T-helper 2 cell treated with Interferon-gamma antibody and Interleukin-4, amounts not matched to agents 100 ng/mL and 5 ng/mL, for 36 hours (primary cell): ENCODE results near the gene KCNT1. TPM values are rescaled to one million over a fixed set of nuclear protein-coding genes. Genes with fewer than 3 reads are reported as not detected.

Experiments
- intact Hi-C: fragments of 100-400 bp; cut with micrococcal nuclease; formaldehyde crosslinking; loops from one replicate; pipeline ENCODE4 v1.15.1; 2023
- total RNA-seq: library from RNA; stranded (reverse); gene quantifications from 2 replicates; pipeline ENCODE4 v1.2.3, GENCODE V29; 2022

Gene KCNT1
- total RNA-seq, 1 donor from 2014 or later = not detected

DNA sequence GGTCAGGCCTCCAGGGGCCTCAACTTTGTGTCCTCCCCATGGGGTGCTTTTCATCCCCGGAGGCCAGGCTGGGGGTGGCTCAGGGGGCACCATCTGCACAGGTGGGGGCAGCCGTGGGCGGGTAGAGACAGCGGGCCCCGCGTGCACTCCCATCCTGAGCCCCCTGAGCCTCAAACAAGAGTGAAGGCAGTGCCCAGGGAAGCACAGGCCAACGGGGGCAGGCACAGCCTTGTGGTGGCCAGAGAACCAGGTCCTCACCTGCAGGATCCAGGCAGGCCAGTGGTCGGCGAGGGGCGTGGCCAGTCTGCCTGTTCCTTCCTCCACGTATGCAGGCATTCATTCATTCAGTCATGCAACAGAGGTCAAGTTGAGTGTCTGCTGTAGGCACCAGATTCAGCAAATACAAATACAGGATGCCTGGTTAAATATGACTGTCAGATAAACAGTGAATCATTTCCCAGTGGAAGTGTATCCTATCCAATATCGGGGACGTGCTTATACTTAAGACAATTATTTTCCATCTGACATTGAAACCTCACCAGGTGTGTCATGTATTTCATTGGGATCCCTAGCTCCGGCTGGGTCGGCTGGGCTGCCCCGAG, 22.3 kb downstream of the KCNT1 start:
- intact Hi-C loops = no loop called here

DNA sequence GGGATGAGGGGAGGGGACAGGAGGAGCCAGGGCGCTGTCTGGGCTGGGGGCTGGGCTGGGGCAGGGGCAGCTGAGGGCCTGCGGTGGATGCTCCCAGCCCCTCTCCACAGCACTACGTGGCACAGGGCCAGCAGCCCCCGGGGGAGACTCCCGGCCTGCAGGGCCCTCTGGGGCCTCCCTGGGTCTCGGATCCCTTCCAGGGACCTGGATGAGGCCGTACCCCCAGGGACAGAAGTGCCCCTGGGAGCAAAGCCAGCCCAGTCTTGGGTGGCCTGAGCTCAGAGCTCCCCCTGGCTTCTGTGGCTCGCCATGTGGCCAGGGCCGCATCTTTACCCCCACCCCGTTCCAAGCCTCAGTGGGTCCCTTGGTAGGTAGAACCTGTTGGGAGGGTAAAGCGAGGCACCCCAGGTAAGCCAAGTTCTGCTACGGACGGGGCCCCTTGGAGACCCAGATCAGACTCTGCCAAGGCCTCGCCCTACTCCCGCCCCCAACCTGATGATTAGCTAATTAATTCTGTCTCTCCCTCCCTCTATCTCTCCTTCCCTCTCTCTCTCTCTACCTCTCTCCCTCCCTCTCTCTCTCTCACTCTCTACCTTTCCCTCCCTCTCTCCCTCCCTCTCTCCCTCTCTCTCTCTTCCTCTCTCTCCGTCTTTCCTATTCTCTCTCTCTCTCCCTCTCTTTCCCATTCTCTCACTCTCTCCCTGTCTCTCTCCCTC, 24.3 kb downstream of the KCNT1 start:
- intact Hi-C loops = no loop called here

DNA sequence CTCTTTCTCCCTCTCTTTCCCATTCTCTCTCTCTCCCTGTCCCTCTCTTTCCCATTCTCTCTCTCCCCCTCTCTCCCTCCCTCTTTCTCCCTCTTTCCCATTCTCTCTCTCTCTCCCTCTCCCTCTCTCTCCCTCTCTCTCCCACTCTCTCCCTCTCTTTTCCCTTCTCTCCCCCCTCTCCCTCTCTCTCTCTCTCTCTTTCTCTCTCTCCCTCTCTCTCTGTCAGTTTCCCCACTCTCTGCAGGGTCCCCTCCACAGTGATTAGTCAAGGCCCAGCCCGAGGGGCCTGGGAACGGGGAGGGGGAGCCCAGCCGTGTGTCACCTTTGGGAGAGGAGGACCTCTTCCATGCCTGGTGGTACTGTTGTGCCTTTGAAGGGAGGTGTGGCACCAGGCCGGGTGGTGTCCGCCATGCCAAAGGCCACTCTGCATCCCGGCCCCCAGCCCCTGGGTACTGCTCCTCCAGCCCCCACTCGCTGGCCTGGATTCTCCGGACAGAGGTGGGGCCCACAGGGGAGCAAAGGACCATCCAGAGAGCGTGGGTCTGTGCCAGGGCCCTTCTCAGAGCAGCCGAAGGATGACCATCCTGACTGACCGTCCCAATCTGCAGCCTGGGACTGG, 25.4 kb downstream of the KCNT1 start:
- intact Hi-C loops = no loop called here

DNA sequence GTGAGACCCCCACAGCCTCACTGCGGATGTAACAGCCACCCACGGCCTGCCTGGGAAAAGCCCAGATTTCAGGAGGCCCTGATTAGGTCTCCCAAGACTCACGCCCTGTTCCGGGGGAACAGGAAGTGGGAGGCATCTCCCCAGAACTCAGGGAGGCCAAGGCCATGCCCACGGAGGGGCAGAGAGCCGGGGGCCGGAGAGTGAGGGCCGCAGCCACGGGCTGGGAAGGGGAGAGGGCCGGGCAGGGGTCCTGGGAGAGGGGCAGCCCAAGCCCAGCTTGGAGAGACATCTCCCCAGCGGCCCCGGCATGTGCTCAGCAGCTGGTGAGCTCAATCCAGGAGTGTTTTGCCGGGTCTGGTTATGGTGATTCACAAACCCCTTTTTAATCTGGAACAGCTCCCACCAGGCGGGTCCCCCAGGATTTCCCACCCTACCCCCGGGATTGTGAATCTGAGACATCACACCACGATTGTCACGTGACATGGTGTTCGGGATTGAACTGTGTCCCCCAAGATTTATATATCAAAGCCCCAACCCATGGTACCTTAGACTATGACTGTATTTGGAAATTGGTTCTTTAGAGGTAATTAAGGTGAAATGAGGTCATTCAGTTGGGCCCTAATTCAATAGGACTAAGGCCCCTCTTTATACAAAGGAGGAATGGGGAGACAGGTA, 26.6 kb downstream of the KCNT1 start:
- intact Hi-C loops = no loop called here

DNA sequence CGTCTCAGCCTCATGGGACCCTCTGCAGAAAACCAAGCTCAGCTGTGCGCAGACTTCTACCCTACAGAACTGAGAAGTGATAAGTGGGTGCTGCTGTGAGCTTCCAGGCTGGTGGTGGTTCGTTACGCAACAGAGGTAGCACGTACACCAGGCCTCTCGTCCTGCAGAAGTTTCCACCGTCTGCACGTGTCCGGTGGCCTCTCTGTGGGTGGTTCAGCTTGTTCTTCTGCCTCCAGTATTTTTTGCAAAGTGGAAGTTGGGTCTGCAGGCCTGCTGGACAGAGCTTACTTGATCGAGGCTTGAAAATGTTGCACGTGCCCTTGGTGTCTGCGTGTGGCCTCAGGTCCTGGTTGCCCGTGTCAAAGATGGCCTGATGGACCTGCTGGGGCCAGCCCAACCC, 27.5 kb downstream of the KCNT1 start:
- intact Hi-C loops = no loop called here

DNA sequence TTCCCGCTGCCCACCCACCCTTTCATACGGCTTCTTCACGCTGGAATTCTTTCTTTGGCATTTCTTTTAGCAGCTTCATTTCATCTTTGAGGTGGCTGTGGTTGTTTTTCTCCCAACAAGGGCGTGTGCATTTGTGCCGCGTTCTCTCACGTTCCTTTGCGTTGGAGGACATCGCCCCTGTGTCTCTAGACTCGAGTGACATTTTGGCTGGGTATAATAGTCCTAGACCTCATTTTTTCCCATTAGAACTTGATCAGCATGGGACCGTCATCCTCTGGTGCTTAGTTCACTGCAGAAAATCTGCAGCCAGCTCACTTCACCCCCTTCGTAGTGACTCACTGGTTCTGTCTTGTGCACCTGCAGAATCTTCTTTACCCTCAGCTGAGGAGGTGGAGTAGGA, 29.5 kb downstream of the KCNT1 start:
- intact Hi-C loops = no loop called here

DNA sequence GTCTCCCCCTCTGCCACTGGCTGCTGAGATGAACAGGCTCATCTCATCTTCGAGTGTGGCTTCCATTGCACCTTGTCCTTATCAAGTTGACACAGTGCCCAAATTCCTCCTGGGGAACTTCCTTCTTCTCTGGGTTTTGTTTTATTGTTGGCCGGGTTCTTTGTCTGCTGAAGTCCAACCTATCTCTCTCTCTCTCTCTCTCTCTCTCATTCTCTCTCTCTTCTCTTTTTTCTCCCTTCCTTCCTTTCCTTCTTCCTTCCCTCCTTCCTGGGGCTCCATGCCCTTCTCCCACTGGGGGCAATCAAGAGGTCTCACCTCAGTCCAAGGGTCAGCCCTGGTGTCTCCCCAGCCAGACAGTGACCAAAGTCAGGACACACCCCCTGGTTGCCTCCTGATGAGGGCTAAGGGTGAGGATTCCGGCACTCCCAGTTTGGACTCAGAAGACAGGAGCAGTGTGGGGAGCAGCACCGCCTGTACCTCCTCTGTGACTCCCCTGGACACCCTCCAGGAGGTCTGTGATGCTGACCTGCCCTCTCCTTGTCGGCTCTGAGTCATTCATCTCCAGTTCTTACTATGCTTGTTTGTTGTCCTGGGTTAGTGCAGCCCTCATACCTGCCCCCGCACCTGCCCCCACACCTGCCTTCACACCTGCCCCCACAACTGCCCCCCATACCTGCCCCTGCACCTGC, 30.7 kb downstream of the KCNT1 start:
- intact Hi-C loops = no loop called here

DNA sequence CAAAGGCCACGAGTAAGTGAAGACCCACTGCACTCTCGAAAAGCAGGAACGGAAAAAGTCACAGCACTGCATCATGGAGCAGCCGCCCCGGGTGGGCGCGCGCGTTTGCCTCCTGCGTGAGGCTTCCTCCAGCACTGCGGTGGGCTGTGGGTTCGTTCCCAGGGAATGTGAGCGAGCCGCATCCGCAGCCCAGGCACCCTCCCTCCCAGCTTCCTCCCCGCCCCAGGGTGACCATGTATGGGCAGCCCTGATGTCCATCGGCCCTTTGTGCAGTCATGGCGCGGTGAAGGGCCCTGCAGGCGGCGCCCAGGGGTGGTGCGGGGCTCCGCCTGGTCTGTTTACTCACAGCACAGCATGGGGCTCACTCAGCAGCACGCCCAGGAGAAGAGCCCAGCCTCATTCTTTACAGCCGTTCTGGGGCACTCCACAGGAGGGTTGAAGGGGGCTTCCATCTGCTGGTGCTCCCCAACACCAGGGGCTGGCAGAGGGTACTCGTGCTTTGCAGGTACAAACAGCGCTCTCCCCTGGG, 32.7 kb downstream of the KCNT1 start:
- intact Hi-C loops = no loop called here

DNA sequence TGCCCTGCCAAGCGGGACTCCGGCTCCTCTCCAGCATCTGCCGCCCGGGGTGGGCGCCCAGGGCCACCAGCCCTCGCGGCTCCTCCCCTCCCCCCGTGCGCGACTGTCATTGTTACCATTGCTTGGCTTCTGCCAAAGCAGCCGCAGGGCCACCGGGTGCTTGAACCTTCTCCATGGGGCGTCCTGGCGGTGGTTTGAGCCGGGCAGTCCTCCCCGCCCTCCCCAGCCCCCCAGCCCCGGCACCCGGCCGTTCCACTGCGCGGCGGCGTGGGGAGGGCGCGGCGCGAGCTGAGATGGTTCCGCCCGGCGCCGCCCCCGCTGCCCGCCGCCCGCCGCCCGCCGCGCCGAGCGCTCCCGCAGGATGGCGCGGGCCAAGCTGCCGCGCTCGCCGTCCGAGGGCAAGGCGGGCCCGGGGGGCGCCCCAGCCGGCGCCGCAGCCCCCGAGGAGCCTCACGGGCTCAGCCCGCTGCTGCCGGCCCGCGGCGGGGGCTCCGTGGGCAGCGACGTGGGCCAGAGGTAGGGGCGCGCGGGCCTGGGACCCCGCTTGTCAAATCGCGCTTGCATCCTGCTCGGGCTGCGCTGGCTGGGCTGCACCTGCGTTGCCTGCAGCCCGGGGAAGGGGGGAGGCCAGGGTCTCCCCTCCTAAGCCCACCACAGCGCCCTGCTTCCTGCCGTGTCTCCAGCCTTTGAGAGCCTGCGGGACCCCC, 34.4 kb downstream of the KCNT1 start:
- intact Hi-C loops = no loop called here

DNA sequence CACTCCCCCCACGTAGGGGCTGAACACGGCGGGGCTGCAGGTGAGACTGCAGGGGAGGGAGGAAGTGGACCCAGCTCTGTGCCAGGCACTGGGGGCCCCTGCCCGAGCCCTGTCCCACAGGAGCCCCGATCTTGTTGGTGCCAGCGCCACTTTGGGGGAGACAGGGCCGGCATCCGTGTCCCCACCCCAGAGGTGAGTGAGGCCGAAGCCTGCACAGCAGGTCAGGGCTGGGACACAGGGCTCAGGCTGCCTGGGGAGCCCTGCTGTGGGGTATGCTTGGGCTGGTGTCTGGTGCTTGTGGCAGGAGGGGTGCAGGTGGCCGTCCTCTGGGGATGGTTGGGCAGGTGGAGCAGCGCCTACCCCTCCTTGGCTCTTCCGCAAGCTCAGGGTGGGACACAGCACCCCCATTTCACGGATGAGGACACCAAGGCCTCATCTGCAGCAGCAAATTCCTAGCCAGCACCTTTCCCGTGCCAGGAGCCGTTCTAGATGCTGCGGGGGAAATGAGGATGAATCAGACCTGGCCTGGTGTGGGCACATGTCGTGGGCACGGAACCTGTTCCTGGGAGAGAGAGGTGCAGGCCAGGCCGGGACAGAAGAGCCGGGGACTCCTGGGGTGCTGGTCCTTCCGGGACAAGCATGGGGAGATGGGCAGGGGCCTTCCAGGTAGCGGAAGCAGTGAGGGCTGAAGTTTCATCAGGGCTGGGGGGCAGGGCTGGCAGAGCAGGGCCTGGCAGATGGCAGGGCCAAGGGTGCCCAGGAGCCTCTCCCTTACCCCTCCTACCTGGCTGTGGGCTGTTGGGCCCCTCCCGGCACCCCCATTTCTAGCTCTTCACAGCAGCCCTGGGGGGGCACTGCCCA, 35.2 kb downstream of the KCNT1 start:
- intact Hi-C loops = no loop called here

DNA sequence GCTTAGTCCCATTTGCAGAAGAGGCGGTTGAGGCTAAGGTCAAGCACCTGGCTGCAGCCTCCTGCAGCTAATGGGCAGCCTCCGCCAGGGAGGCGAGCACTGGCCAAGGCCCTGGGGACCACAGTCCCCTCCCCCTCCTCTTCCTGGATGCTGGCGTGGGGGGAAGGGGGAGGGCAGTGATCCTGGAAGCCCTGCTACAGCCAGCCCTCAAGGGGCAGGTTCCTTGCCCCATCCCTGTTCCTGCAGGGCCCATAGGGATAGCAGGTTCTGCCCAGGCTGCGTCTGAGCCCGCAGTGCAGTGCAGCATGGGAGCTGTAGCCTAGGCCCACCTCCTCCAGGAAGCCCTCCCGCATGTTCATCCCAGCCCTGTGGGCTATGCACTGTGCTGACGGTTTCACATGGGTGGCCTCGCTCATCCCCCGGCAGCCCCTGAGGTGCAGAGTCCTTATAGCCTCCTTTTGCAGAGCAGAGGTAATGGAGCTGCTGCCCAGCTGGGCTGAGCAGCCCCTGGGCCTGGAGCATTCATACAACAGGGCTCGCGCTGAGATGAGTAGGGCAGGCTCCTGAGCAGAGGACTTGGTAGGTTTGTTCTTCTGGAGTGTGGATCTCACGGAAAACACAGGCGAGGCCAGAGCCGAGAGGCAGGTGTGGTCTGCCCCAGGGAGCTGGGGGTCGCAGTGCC, 36.0 kb downstream of the KCNT1 start:
- intact Hi-C loops = no loop called here

DNA sequence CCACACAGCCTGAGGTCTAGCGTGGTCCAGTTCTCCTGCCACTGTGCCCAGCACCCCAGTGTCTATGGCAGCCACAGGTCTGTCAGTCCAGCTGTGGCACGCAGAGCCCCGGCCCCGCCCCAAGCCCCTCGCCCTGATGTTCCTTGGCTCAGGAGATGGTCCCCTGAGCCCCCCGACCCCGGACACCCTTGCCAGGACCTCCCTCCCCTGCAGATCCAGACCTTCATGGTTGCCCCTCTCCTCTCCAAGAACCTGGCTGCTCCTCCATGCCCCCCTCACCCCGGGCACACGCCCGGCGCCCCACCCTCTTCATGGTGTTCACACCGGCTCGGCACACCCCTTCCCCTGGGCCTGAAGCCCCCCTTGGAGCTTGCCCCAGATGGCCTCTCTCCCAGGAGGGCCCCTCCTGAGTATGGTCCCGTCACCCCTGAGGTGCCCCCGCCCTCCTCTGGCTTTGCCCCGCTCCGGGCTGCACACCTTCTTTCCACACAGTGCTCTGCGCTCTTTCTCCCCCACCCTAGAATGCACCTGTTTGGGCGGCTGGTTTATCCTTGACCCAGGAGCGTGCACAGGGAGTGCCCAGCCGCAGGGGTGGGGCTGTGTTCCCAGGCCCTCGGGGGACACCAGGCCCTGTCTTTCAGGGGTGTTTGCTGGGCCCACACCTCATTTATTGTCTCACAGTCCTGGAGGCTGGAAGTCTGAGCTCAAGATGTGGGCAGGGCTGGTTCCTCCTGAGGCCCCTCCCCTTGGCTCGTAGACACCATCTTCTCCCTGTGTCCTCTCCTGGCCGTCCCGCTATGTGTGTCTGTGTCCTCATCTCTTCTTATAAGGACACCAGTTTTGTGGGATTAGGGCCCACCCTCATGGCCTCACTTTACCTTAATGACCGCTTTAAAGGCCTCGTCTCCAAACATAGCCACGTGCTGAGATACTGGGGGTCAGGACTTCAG, 37.6 kb downstream of the KCNT1 start:
- intact Hi-C loops = no loop called here

DNA sequence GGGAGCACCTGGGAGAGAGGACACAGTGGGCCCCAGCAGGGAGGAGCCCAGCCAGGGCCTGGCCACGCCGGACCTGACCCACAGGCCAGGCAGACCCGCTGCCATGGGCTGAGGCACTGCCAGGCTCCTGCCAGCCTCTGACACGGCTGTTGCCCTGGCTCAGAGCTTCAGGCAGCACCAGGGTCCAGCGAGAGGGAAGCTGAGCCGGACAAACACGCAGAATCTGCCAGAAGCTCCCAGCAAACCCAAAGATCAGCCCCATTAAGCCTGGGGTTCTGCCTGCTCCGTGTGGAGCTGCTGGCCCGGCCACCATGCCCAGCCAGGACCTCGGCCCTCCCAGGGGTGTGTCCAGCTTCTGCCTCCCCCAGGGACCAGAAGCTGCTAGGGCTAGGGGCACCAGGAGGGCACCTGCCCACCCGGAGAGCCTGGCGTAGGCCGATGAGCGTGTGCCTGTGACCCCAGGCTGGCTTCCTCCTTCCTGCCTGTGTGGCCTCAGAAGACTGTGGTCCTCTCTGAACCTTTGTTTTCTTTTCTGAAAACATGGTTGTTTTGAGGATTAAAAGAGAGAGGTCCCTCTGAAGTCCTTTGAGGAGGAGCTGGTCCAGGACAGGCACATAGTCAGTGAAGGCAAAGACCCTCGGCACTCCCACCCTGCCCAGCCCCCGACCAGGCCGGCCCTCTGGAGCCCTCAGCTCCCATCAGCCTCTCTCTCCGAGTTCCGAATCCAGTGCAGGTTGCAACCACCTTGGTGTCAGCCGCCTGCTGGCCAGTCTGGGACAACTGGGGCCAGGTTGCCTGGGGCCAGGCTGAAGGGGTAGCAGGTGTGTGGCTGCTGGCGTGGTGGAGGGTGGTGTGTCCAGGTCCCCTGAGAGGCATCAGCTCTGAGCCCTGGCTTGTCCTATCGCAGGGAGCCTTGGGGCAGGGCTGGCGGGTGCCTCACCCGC, 39.6 kb downstream of the KCNT1 start:
- intact Hi-C loops = no loop called here

DNA sequence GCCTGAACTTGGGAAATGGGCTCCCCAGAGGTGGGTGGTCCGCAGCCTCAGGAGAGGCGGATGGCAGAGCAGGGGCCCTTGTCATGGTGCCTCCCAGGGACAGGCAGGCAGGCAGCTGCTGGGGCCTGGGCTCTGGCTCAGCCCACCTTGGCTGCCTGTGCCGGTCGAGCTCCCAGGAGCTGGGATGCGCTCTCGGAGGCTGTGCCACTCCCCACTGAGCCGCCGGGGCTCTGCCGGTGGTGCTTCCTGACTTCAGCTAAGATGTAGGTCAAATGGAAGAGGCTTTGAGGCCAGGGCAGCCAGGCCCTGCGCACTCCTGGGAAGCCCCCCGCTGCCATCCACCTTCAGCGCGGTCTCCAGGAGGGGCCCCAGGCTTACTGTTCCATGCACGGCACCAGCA, 41.0 kb downstream of the KCNT1 start:
- intact Hi-C loops = no loop called here

DNA sequence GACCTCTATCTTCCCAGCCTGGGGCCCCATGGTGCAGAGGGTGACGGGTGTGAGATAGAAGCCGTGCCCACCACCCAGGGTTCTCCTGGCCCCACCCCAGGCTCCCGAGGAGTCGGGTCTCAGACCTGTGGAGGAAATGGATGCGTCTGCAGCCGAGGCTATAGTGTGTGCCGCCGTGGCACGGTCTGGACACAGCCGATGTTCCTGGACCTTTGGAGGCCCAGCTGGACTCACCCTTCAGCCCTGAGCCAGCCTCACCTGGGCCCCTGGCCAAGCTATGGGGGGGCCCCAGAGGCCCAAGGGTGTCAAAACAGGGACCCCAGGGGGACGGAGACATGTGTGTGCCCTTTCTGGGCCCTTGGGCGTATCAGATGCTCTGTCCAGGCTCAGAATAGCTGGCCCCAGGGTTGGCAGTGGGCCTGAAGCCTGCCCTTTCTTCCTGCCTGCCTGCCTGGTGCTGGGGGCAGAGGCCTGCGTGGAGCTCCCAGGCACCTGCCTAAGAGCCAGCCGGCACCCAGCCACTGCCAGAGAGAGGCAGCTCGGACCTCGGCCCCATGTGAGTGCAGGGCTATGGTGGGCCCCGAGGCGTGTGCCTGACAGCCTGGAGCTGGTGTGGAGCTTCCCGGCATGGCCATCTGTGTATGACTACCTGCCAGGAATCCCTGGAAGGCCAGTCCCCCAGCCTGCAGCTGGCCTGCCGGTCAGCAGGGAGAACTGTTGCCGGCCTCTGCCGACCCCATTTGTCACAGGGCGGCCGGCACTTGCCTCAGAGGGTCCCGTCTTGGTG, 41.8 kb downstream of the KCNT1 start:
- intact Hi-C loops = no loop called here
